ENCODE results near the gene CAMTA1.
A peak's percentile ranks its signal among the peaks of the same experiment; 100 is the strongest.
"Not testable (repeated sequence)": the region's sequence is repeated elsewhere in the genome, so short reads cannot be mapped to it uniquely, and the experiment has no call there.

Gene CAMTA1

GRCh38 chr1:6907201-6907600 lies 121.9 kb downstream of the CAMTA1 start:
- DNase-seq (ENCODE audit: low read depth, low spot score) = no peak

DNA sequence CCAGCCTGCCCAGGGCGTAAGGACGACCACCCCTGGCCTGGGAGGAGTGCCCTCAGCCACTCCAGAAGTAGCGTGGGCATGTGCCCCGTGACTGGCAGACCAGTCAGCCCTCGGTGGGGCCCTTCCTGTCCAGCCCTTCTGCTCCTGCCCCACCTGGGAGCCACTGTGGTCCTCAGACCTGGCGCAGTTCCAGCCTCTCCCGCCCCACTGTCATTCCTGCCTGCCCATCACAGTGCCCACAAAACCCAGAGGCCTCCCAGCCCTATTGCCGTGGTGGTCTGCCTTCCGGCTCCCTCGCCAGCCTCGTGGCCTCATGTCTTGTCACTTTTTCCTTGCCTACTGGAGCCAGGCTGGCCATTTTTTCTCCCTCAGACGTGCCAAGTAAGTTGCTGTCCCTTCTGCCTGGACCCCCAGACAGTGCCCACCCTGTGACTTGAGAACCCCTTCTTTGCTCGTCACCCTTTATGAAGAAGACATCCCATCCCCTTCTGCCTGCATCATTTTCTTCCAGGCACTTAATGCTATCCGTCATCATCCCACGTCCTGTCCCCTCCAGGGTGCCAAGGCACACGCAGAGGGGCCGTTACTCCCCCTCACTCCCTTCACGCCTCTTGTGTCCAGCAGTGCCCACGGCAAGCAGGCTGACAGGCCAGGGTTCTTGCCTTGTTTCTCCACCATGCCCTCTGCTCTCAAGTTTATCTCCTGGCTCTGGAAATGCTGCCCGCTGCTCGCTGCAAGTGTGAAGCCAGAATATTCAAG lies 122.6 kb downstream of the CAMTA1 start:
- DNase-seq (ENCODE audit: low read depth, low spot score) = no peak

GRCh38 chr1:6909401-6909800 lies 124.1 kb downstream of the CAMTA1 start:
- no peak for DNase-seq (ENCODE audit: low read depth, low spot score)

DNA sequence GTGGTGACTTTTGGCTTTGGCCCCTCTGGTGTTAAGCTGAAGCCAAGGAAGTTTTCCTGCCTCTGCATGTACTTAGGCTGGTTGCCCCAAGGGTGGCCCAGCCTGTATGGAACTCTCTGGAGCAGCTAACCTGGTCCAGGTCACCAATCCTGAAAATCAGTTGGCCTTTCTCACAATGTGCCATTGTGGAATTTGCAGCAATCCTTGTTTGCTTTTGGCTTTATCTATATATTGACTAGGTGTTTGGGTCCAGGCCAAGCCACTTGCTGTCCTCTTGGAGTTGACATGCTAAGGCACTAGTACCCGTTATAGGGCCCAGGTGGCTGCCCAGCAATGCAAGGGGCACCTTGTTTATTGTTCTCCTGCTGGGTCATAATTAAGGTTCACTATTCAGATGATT lies 124.6 kb downstream of the CAMTA1 start:
- DNase-seq (ENCODE audit: low read depth, low spot score) = no peak

GRCh38 chr1:6911021-6911941 lies 126.0 kb downstream of the CAMTA1 start:
- no peak for DNase-seq (ENCODE audit: low read depth, low spot score)

DNA sequence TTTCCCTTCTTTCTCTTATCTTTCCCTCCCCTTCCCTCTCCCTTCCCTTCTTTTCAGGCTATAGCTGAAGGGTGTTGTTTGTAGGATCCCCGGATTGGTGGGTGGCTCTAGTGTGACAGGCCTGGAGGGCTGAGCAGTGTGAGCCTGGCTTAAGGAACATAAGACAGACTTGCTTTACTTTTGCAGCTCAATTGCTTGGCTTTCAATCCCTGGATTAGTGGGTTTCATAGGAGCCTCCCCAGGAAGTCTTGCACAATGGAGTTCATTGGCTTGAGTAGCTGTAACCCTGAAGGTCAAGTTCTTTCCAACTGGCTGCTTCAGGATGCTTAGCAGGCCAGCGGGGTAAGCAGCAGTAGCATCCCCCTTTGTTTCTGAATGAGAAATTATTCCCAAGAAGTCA lies 126.7 kb downstream of the CAMTA1 start:
- no peak for DNase-seq (ENCODE audit: low read depth, low spot score)

DNA sequence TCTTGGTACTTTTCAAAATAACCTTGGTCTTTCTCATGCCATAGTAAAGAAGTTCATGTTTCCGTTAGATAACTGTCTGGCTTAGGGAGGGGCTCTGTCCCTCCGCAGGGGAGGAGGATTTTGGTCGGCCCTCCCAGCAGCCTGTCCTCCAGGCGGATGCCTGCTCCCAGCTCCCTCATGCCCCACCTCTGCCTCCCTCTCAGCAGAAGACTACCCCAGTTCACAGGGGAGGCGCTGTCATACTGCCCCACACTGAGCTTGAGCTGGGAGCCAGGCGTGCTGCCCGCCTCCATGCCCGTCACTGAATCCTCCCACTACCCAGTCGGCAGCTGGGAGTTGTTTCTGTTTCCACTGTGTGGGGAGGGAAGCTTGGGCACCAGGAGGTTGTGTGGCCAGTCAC lies 127.3 kb downstream of the CAMTA1 start:
- DNase-seq (ENCODE audit: low read depth, low spot score) = no peak

GRCh38 chr1:6913086-6913485 lies 127.8 kb downstream of the CAMTA1 start:
- DNase-seq (ENCODE audit: low read depth, low spot score) = no peak

DNA sequence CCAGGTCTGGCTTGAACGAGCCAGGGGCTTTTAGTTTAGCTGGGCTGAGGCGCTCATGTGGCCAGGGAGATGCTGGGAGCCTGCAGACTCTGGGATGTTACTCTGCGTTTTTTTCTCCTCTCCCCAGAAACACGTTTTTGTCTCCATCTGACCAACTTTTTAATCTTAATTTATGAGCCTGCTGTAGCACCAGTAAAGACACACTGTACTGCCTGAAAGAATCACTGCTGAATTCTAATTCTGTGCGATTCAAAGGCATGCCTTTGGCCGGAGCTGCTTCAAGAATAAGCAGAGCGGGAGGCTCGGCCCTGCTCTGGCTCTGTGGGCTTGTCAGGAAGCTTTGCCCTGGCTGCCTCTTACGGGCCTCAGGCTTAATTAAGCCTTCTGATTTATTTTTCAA lies 129.5 kb downstream of the CAMTA1 start:
- DNase-seq (ENCODE audit: low read depth, low spot score) = no peak

DNA sequence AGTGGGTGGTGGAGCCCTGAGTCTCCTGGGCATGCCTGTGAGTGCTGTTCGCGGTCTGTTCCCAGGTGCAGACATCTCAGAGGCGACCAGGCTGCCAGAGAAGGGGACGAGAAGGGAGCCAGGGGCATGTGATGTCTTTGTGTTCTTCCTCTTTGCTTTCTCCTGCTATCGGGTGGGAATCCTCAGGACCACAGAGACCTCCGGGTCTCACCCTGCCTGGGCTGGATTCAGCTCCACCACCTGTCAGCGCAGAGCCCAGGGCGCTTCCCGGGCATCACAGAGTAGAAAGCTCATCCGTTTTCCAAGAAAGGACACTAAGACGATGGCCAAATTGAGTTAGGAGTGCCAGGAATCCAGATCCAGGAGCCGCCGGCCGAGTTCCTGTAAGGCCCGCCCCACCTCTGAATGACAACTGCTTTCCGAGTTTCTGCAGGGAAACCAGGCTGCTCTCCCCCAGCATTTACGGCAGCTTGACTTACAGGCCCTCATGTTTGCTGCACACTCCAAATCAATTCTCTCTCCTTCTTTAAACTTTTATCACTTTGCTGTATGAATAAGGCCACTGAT lies 130.8 kb downstream of the CAMTA1 start:
- no peak for DNase-seq (ENCODE audit: low read depth, low spot score)

DNA sequence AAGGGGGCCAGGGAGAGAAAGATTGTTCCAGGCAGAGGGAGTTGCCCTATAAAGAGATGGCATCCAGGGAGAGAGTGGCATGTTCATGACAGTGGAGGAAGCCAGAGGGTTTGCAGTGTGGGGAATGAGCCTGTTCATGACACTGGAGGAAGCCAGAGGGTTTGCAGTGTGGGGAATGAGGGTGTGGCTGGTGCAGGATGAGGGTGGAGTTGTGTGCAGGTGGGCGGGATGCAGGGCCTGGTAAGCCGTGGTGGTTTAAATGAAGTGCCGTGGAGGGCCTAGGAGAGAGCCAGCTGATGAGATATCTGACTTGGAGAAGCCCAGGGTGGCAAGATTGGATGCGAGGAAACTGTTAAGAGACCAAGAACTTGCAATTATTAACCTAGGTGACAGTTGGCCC lies 131.8 kb downstream of the CAMTA1 start:
- no peak for DNase-seq (ENCODE audit: low read depth, low spot score)

DNA sequence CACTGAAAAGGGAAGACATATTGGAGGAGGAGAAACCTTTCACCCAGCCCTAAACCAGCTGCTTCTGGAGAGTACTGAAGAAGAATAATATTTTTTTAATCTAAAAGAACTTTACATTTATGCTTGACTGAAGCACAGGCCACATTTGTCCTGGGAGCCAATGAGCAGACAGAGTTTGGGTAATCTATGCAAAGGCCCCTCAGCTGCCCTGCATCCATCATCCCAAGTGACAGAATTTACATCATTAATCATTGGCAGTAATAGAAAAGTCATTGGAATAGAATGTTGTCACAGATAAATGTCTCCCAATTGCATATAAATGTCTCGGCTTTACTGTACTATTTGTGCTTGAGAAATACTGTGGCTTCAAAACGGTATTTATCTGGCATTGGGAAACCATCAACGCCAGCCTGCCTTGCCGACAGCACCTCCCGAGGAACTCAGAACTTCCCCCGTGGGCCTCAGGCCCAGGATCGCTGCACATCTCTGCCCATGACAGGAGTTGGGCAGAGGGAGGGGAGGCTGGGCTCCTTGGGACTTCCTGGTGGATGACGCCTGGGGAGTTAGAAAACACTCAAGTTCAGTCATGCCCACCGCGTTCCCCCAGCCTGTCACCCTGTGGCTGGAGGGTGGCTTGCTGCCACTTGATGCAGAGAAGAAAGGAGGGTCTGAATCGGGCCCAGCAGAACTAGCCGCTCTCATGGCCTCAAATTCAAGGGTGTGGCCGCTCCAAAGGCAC lies 133.1 kb downstream of the CAMTA1 start:
- DNase-seq (ENCODE audit: low read depth, low spot score) = no peak

DNA sequence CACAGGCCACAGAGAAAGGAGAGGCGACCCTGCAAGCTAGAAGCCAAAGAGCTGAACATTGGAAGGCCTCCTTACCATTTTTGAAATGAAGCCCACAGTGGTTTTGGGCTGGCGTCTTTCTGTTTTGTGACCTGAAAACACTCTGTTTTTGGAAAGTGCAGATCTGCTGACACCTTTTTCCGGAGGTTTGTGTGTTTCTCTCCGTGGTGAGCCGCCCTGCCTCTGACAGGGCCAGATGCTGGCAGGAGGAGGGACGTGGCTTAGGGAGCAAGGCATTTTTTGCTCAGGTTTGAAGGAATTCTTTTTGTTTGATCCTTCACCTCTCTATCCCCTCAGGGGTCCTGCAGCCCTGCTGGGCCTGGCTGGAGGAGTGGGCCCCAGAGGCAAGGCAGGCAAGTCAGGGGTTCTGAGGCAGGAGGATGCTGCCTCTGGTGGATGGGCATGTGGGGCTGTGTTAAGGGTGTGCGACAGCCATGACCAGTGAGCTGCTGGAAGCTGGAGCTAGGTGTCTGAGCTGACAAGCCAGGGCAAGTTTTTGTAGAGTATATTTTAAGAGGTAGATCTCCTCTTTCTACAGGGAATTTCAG lies 133.8 kb downstream of the CAMTA1 start:
- peak; percentile 40 for DNase-seq (ENCODE audit: low read depth, low spot score)

DNA sequence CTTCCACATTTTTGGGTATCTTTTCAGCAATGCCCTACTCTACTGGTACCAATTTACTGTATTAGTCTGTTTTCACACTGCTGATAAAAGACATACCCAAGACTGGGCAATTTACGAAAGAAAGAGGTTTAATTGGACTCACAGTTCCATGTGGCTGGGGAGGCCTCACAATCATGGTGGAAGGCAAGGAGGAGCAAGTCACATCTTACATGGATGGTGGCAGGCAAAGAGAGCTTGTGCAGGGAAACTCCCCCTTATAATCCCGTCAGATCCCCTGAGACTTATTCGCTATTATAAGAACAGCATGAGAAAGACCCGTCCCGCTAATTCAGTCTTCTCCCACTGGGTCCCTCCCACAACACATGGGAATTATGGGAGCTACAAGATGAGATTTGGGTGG lies 136.3 kb downstream of the CAMTA1 start:
- not testable (repeated sequence) for DNase-seq (ENCODE audit: low read depth, low spot score)

- peak; percentile 72 for DNase-seq (ENCODE audit: low read depth, low spot score)
These were observed 137.1 kb downstream of the CAMTA1 start for GRCh38 chr1:6922096-6922931.

GRCh38 chr1:6923012-6923411 lies 137.8 kb downstream of the CAMTA1 start:
- no peak for DNase-seq (ENCODE audit: low read depth, low spot score)

DNA sequence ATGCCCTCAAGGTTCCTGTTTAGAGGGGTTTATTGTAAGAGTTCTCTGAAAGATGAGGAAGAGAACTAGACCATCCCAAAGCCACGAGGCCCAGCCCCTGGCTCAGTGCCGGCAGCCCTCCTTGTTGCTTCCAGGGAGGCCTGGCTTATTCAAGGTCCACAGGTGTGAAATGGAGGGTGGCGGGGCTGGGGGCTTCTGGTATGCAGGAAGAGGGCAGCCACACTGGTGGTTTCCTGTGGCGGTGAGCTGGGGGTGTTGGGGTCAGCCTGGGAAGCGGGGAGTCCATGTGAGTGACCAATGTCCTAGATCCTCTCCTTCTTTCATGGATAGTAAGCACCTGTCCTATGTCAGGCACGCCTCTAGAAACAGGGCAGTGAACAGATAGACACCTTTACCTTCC lies 138.2 kb downstream of the CAMTA1 start:
- DNase-seq (ENCODE audit: low read depth, low spot score) = no peak

GRCh38 chr1:6923955-6924881 lies 139.0 kb downstream of the CAMTA1 start:
- no peak for DNase-seq (ENCODE audit: low read depth, low spot score)

DNA sequence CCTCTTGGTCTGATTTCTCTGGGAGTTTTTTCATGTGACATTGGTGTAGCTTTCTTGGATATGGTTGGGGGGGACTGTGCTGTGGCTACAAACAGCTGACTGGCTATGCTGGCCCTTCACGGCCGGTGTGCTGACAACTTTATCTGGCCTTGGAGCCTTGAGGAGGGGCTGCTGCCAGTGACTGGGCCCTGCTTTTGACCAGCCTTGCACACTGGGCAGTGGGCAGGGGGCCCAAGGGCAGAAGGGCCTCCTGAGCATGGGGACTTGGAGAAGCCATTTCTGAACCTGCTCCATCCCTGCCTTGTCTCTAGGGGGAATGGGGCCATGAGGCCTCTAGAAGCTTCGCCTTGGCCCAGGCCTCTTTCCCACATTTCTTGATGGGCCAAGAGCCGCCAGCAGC lies 139.6 kb downstream of the CAMTA1 start:
- no peak for DNase-seq (ENCODE audit: low read depth, low spot score)
